ENCODE measurements around the gene SIRT7. TPM values are rescaled to one million over a fixed set of nuclear protein-coding genes. Genes with fewer than 3 reads are reported as not detected.

SIRT7 gene
- total and polyA plus RNA-seq, 2 donors (not counting 3 experiments of a cell fraction or from before 2014, with no cell fraction given): 11.6 to 28.8 TPM

- H3K9ac ChIP-seq (replicated peaks; ENCODE audit: extremely low read depth, insufficient read depth, low read length): no peak overlapping the region
- H3K36me3 ChIP-seq (ENCODE audit: control insufficient read depth in 2 of 2, extremely low read depth in 1 of 2, insufficient read depth in 2 of 2, low read length in 2 of 2): no peaks in the 10 kb centered on the region
- no peak for TF ChIP-seq POLR2A (IDR thresholded peaks at IDR 0.05; ENCODE audit: low read depth, low read length)
- TF ChIP-seq EZH2 (IDR thresholded peaks at IDR 0.05; ENCODE audit: borderline replicate concordance, low read depth, low read length, severe bottlenecking): no peak
- no peak for TF ChIP-seq POLR2AphosphoS5 (IDR thresholded peaks at IDR 0.05; ENCODE audit: insufficient read depth, low read depth, low read length)
- TF ChIP-seq MYC (IDR thresholded peaks at IDR 0.05; ENCODE audit: low read depth, low read length): no peak
- no peak for TF ChIP-seq GATA2 (IDR thresholded peaks at IDR 0.05; ENCODE audit: insufficient read depth, insufficient read length, low read depth, low read length)
- TF ChIP-seq JUN (IDR thresholded peaks at IDR 0.05; ENCODE audit: borderline replicate concordance, insufficient read depth, insufficient read length, low read depth): no peak
- no peak for TF ChIP-seq MAX (IDR thresholded peaks at IDR 0.05; ENCODE audit: insufficient read depth, insufficient read length)
- TF ChIP-seq FOS (IDR thresholded peaks at IDR 0.05; ENCODE audit: borderline replicate concordance, insufficient read depth, low read length): no peak
- no peak for TF ChIP-seq CTCF (IDR thresholded peaks at IDR 0.05; ENCODE audit: extremely low read depth in 1 of 2, insufficient read depth in 1 of 2, low read depth in 1 of 2, low read length in 2 of 2)
- H3K4me3 ChIP-seq (replicated peaks in 1 of 3; ENCODE audit: insufficient read depth in 1 of 3, low read depth in 1 of 3, low read length in 3 of 3): no peak overlapping the region
- dilution Hi-C loops (cut with MboI; ENCODE audit: extremely low pct_ligation_motif_present, low sequenced_read_pairs) (no loop called here), intact Hi-C loops (cut with micrococcal nuclease) (loop anchor here (5.0 kb wide), 1 partner anchor 37 kb away; the partner anchor contains the start of gene ASPSCR1)
- no peak for DNase-seq (ENCODE audit: low read depth, low spot score)
- CTCF ChIA-PET: interaction anchor here (0.7 to 1.4 kb wide), 2 partner anchors 12 to 20 kb away, joined by 3 read pairs; partner anchors contain the start of gene MAFG
- no peaks in the 10 kb centered on the region for H3K9me3 ChIP-seq (replicated peaks; ENCODE audit: control insufficient read depth, insufficient read depth, low read length)
- H4K20me1 ChIP-seq (replicated peaks; ENCODE audit: control insufficient read depth, extremely low read depth, insufficient read depth, low read length): no peaks in the 10 kb centered on the region
- POLR2A ChIA-PET: no interaction called here
- H3K79me2 ChIP-seq (ENCODE audit: control insufficient read depth, insufficient read depth, low read length): peaks cover 8% of the 10 kb centered on the region
- H2AFZ ChIP-seq (ENCODE audit: low read depth, low read length): no peak overlapping the region
- peaks cover 7% of the 10 kb centered on the region for H3K4me1 ChIP-seq (ENCODE audit: control insufficient read depth, extremely low read depth, insufficient read depth, low read length)
- H3K9me1 ChIP-seq (replicated peaks; ENCODE audit: control insufficient read depth, extremely low read depth, insufficient read depth, low read length): no peaks in the 10 kb centered on the region
- peaks cover 0 to 7% of the 10 kb centered on the region in 2 experiments for H3K27me3 ChIP-seq (ENCODE audit: control insufficient read depth in 2 of 2, insufficient read depth in 2 of 2, low read length in 2 of 2)
- H3K4me2 ChIP-seq (ENCODE audit: insufficient read depth, low read length): no peak overlapping the region
- no peak overlapping the region for H3K27ac ChIP-seq (ENCODE audit: insufficient read depth, low read depth, low read length)
- no peak for FAIRE-seq
- no TSS peak for BruUV-seq (replicated peaks)
Observed at GRCh38 chr17:81939881-81940385, 22.0 kb upstream of the SIRT7 start.
